Stomach (tissue), 9 donors: Measurements from ENCODE around the gene ZDHHC5. TPM values are rescaled to one million over a fixed set of nuclear protein-coding genes. Genes with fewer than 3 reads are reported as not detected.

Source experiments
- DNase-seq, 2 donors: peaks; one replicate each; pipeline versions ENCODE4 v3.0.0 to v3.0.0-alpha.2; 2013 to 2019
- H3K27ac ChIP-seq, 5 donors: fragments of 200-600 bp in 4 of 5; sonication (generic) in 4 of 5; one replicate each; pipeline ENCODE4 v1.5.1; 2013 to 2019; ENCODE audit warnings: mild to moderate bottlenecking in 1 of 5, moderate library complexity in 1 of 5
- H3K27me3 ChIP-seq, 3 donors: fragments of 200-600 bp; sonication (generic); one replicate each; pipeline ENCODE4 v1.5.1; 2017 to 2019; ENCODE audit warnings: mixed run types in 1 of 3
- H3K36me3 ChIP-seq, 4 donors: fragments of 200-600 bp; sonication (generic); 1 replicate in 3 of 4; 2 replicates in 1 of 4; pipeline ENCODE4 v1.5.1; 2016 to 2019
- H3K4me1 ChIP-seq, 4 donors: fragments of 200-600 bp; sonication (generic); one replicate each; pipeline ENCODE4 v1.5.1; 2016 to 2019
- H3K4me3 ChIP-seq, 4 donors: fragments of 200-600 bp; sonication (generic) in 3 of 4; one replicate each; pipeline ENCODE4 v1.5.1; 2016 to 2019; ENCODE audit warnings: mild to moderate bottlenecking in 1 of 4
- H3K9me3 ChIP-seq, 4 donors: fragments of 200-600 bp; sonication (generic); one replicate each; pipeline ENCODE4 v1.5.1; 2016 to 2019
- EP300 ChIP-seq: sonication (generic); formaldehyde crosslinking; IDR thresholded peaks from one replicate; pipeline ENCODE4 v1.6.1; 2017; ENCODE audit warnings: antibody characterized with exemption
- POLR2A ChIP-seq, 4 donors: fragments of 450-650 bp; IDR thresholded peaks; one replicate each; pipeline ENCODE4 v1.6.1; 2016; ENCODE audit warnings: antibody characterized with exemption in 4 of 4, control low read depth in 2 of 4, mild to moderate bottlenecking in 1 of 4, moderate library complexity in 1 of 4
- POLR2AphosphoS5 ChIP-seq, 3 donors: sonication (generic); formaldehyde crosslinking; IDR thresholded peaks; one replicate each; pipeline ENCODE4 v1.6.1; 2016; ENCODE audit warnings: antibody characterized with exemption in 3 of 3
- WGBS, 5 donors: extraction: QIAGEN DNeasy Blood & Tissue Kit in 3 of 5; methylation state at CpG; one replicate each; pipeline versions ENCODE4 v1.1.5 to v1.1.7; 2013 to 2018; 5-methylcytosine and 5-hydroxymethylcytosine counted together
- intact Hi-C: fragments of 100-400 bp; cut with DNase I; formaldehyde crosslinking; loops from one replicate; pipeline ENCODE4 v1.15.1; 2023; ENCODE audit warnings: low total_unique reads
- polyA plus RNA-seq, 3 donors: library from polyadenylated mRNA; stranded (reverse); fragments of 200-250 nt; gene quantifications; one replicate each; pipeline ENCODE4 v1.2.3, GENCODE V29; 2013
- total RNA-seq, 5 donors: library from RNA; depleted of rRNA; stranded (reverse); fragments of >200 nt; gene quantifications; one replicate each; pipeline versions ENCODE4 v1.1.0 to v1.2.3, GENCODE V29; 2014 to 2016
- TF ChIP-seq, protein P1 (sequence below), 7 experiments: fragments of 450-650 bp in 4 of 7; fragments of 200-600 bp in 3 of 7; sonication (generic) in 3 of 7; IDR thresholded peaks; one replicate each; pipeline ENCODE4 v1.5.1; 2016 to 2019; ENCODE audit warnings: antibody characterized with exemption in 7 of 7, control low read depth in 2 of 7, mild to moderate bottlenecking in 1 of 7
- donor health status: healthy with polysubstance abuse.
- donor health status: Bipolar disorder and iron deficiency.
- donor health status: healthy.

The ZDHHC5 gene
- total and polyA plus RNA-seq, 8 donors = 11.2 to 72.8 (median 28.7) TPM

DNA sequence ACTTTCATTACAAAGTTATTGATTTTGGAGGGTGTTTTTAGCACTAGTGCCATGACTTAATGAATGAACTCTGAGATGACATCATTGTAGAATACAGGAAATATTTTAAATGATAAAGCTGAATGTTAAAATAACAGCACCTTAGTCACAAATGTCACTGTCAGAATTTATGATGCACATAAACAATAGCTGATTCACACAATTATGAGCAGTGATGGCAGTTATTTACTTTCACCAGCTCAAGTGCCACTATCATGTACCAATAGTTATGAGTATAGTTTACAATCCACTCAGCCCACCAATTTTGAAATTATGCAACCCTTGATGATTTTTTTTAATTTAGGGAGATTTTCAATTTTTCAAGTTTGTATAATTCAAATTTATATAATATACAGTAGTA is 47.4 kb upstream of the ZDHHC5 start:
- H3K36me3 ChIP-seq = peaks cover 0 to 16% (median 11%) of the 10 kb centered on the region in 4 donors
- no peak for DNase-seq
- no peaks in the 10 kb centered on the region for H3K4me1 ChIP-seq
- H3K4me3 ChIP-seq = no peak overlapping the region
- TF ChIP-seq POLR2AphosphoS5 (IDR thresholded peaks at IDR 0.05) (no peak), EP300 (no peak), POLR2A (IDR thresholded peaks at IDR 0.05) (no peak)
- TF ChIP-seq, protein P1, sequence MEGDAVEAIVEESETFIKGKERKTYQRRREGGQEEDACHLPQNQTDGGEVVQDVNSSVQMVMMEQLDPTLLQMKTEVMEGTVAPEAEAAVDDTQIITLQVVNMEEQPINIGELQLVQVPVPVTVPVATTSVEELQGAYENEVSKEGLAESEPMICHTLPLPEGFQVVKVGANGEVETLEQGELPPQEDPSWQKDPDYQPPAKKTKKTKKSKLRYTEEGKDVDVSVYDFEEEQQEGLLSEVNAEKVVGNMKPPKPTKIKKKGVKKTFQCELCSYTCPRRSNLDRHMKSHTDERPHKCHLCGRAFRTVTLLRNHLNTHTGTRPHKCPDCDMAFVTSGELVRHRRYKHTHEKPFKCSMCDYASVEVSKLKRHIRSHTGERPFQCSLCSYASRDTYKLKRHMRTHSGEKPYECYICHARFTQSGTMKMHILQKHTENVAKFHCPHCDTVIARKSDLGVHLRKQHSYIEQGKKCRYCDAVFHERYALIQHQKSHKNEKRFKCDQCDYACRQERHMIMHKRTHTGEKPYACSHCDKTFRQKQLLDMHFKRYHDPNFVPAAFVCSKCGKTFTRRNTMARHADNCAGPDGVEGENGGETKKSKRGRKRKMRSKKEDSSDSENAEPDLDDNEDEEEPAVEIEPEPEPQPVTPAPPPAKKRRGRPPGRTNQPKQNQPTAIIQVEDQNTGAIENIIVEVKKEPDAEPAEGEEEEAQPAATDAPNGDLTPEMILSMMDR (IDR thresholded peaks at IDR 0.05) = no peak
- H3K27ac ChIP-seq = no peak overlapping the region
- peaks cover 0 to 13% (median 8%) of the 10 kb centered on the region in 4 donors for H3K9me3 ChIP-seq
- no peaks in the 10 kb centered on the region for H3K27me3 ChIP-seq
- intact Hi-C loops = no loop called here

DNA sequence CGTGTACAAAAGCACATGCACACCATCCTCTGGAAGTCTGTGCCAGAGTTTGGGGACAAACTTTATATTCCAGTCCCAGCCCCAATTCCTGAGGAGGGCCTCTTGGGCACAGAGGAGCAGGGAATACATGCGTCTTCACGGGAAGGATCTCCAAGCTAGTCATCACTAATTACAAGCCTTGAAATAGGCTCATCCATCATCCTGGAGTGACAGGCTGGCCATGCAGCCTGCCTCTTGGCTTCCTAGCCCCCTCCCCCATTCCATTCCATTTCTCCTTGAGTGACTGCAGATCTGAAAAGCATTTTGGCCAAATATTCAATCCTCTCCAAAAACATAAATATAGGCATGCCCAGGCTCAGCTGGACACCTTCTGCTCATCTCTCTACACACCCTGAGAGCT is 45.7 kb upstream of the ZDHHC5 start:
- Histone ChIP-seq H3K9me3 (peaks cover 0 to 13% (median 8%) of the 10 kb centered on the region in 4 donors), H3K36me3 (no peaks in the 10 kb centered on the region), H3K4me3 (no peak overlapping the region), H3K27ac (no peak overlapping the region), H3K4me1 (no peaks in the 10 kb centered on the region), H3K27me3 (no peaks in the 10 kb centered on the region)
- TF ChIP-seq POLR2AphosphoS5 (IDR thresholded peaks at IDR 0.05) (no peak), EP300 (no peak), POLR2A (IDR thresholded peaks at IDR 0.05) (no peak)
- TF ChIP-seq, protein P1 (IDR thresholded peaks at IDR 0.05) = no peak
- DNase-seq = no peak
- 36 to 47% (median 41%) methylated on average over 3 of the region's 3 CpGs for WGBS, 5 donors
- intact Hi-C loops = no loop called here

DNA sequence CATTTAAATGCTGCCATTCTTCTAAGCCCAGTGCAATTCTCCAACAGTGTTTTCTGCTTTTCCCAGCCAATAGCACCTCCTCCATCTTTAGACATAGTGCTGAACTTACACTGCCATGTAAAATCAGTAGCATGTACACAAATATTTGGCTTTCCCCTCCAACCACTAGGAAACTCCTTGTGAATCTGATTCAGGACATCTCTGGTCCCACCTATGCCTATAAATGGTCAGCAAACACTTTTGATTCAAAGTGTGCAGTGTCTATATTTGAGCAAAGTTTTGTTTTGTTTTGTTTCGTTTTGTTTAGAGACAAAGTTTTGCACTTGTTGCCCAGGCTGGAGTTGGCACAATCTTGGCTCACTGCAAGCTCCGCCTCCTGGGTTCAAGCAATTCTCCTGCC is 43.0 kb upstream of the ZDHHC5 start:
- Histone ChIP-seq H3K4me3 (no peak overlapping the region), H3K9me3 (peaks cover 0 to 4% (median under 1%) of the 10 kb centered on the region in 4 donors), H3K4me1 (no peaks in the 10 kb centered on the region), H3K36me3 (no peaks in the 10 kb centered on the region), H3K27me3 (no peaks in the 10 kb centered on the region), H3K27ac (no peak overlapping the region)
- 85 to 89% (median 88%) methylated on average over 2 of the region's 2 CpGs for WGBS, 5 donors
- DNase-seq = no peak
- TF ChIP-seq, protein P1 (IDR thresholded peaks at IDR 0.05) = no peak
- TF ChIP-seq POLR2AphosphoS5 (IDR thresholded peaks at IDR 0.05) = no peak
- no peak for TF ChIP-seq EP300
- TF ChIP-seq POLR2A (IDR thresholded peaks at IDR 0.05) = no peak
- intact Hi-C loops = no loop called here

DNA sequence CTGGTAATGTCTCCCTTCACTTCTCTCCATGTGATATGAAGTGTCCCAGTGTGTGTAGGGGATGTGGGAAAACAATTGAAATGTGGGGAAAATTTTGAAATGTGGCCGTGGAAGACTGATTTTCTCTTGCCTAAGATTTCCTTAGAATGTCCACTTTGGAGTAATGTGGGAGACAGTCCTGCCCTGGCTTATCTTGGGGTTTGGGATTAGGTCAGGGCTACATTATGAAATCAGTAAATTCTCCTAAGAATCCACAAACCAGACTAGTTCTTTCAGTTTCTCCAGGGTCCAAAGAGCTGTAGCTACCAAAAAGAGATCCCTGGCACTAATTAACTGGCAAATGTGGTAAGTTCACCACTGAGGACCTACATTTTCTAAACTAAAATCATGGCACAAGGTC is 41.0 kb upstream of the ZDHHC5 start:
- Histone ChIP-seq H3K4me1 (no peaks in the 10 kb centered on the region), H3K27me3 (no peaks in the 10 kb centered on the region), H3K27ac (no peak overlapping the region), H3K4me3 (no peak overlapping the region), H3K9me3 (no peaks in the 10 kb centered on the region), H3K36me3 (no peaks in the 10 kb centered on the region)
- WGBS, 5 donors = 64 to 100% (median 78%) methylated on average over 1 of the region's 1 CpG
- TF ChIP-seq, protein P1 (IDR thresholded peaks at IDR 0.05) = no peak
- TF ChIP-seq POLR2AphosphoS5 (IDR thresholded peaks at IDR 0.05) (no peak), POLR2A (IDR thresholded peaks at IDR 0.05) (no peak)
- DNase-seq = no peak
- intact Hi-C loops = no loop called here
